HepG2 (cell line): Measurements from ENCODE around the gene KSR1. TPM values are rescaled to one million over a fixed set of nuclear protein-coding genes. Genes with fewer than 3 reads are reported as not detected.

ENCODE experiments used
- ARNT ChIP-seq: fragments of 450-650 bp; IDR thresholded peaks from 2 replicates; pipeline ENCODE4 v1.6.1; 2017
- EHMT2 ChIP-seq: fragments of 200-600 bp; sonication (generic); IDR thresholded peaks from 2 replicates; pipeline ENCODE4 v1.7.0; 2017; ENCODE audit warnings: antibody characterized with exemption, low read depth, low read length, borderline replicate concordance
- FOXJ3 ChIP-seq: sonication (generic); formaldehyde crosslinking; IDR thresholded peaks from 2 replicates; pipeline ENCODE4 v1.4.0; 2020; ENCODE audit warnings: missing genetic modification reagents, mild to moderate bottlenecking, borderline replicate concordance
- HES4 ChIP-seq: sonication (generic); formaldehyde crosslinking; IDR thresholded peaks from 2 replicates; pipeline ENCODE4 v1.9.0; 2021; ENCODE audit warnings: mild to moderate bottlenecking, missing genetic modification reagents, borderline replicate concordance
- HHEX ChIP-seq: IDR thresholded peaks from 2 replicates; pipeline ENCODE4 v1.6.1; 2016; ENCODE audit warnings: control low read depth
- HMG20A ChIP-seq: IDR thresholded peaks from 2 replicates; pipeline ENCODE4 v1.6.1; 2016; ENCODE audit warnings: borderline replicate concordance
- HOXD1 ChIP-seq: sonication (generic); formaldehyde crosslinking; IDR thresholded peaks from 2 replicates; pipeline ENCODE4 v1.5.0; 2020; ENCODE audit warnings: missing genetic modification reagents
- KAT8 ChIP-seq: IDR thresholded peaks from 2 replicates; pipeline ENCODE4 v1.6.1; 2016; ENCODE audit warnings: missing genetic modification reagents, missing compliant biosample characterization
- MEF2D ChIP-seq: sonication (generic); formaldehyde crosslinking; IDR thresholded peaks from 2 replicates; pipeline ENCODE4 v1.5.1; 2020; ENCODE audit warnings: mild to moderate bottlenecking, missing genetic modification reagents
- MIER3 ChIP-seq: IDR thresholded peaks from 2 replicates; pipeline ENCODE4 v1.6.1; 2016; ENCODE audit warnings: missing compliant biosample characterization, borderline replicate concordance
- NFIC ChIP-seq: IDR thresholded peaks from 2 replicates; pipeline ENCODE4 v1.6.1; 2012; ENCODE audit warnings: mild to moderate bottlenecking, low read length, inconsistent platforms
- NPAS2 ChIP-seq: sonication (generic); formaldehyde crosslinking; IDR thresholded peaks from 2 replicates; pipeline ENCODE4 v1.8.0; 2022; ENCODE audit warnings: mild to moderate bottlenecking, missing genetic modification reagents, borderline replicate concordance
- NR2F6 ChIP-seq, 2 experiments: IDR thresholded peaks; 2 replicates each; pipeline ENCODE4 v1.6.1; 2016; ENCODE audit warnings: antibody characterized with exemption in 1 of 2, mild to moderate bottlenecking in 1 of 2
- NRL ChIP-seq: sonication (generic); formaldehyde crosslinking; IDR thresholded peaks from 2 replicates; pipeline ENCODE4 v1.5.0; 2020; ENCODE audit warnings: missing genetic modification reagents, mild to moderate bottlenecking, moderate library complexity, borderline replicate concordance
- SETDB1 ChIP-seq: sonication (generic); formaldehyde crosslinking; IDR thresholded peaks from 2 replicates; pipeline ENCODE4 v1.5.1; 2020; ENCODE audit warnings: missing genetic modification reagents, mild to moderate bottlenecking, borderline replicate concordance
- SIX4 ChIP-seq: sonication (generic); formaldehyde crosslinking; IDR thresholded peaks from 2 replicates; pipeline ENCODE4 v1.4.0; 2020; ENCODE audit warnings: missing genetic modification reagents
- SP1 ChIP-seq, 2 experiments: fragments of 450-650 bp in 1 of 2; sonication (generic) in 1 of 2; formaldehyde crosslinking in 1 of 2; IDR thresholded peaks; 2 replicates each; pipeline versions ENCODE4 v1.4.0 to v1.6.1; 2016 to 2020; ENCODE audit warnings: missing genetic modification reagents in 1 of 2
- TAF1 ChIP-seq: sonication (generic); formaldehyde crosslinking; IDR thresholded peaks from 2 replicates; pipeline ENCODE4 v1.4.0; 2020; ENCODE audit warnings: missing genetic modification reagents
- TARDBP ChIP-seq: sonication (generic); formaldehyde crosslinking; IDR thresholded peaks from 2 replicates; pipeline ENCODE4 v1.8.0; 2022; ENCODE audit warnings: mild to moderate bottlenecking, missing genetic modification reagents
- ZBTB10 ChIP-seq: sonication (generic); formaldehyde crosslinking; IDR thresholded peaks from 2 replicates; pipeline ENCODE4 v1.4.0; 2020; ENCODE audit warnings: missing genetic modification reagents, borderline replicate concordance
- ZEB1 ChIP-seq: IDR thresholded peaks from 2 replicates; pipeline ENCODE4 v1.6.1; 2012; ENCODE audit warnings: mild to moderate bottlenecking, low read depth, inconsistent platforms; ENCODE audit not compliant: insufficient replicate concordance
- ZNF225 ChIP-seq: sonication (generic); formaldehyde crosslinking; IDR thresholded peaks from 2 replicates; pipeline ENCODE4 v1.4.0; 2020; ENCODE audit warnings: mild to moderate bottlenecking, missing genetic modification reagents
- ZNF354B ChIP-seq: sonication (generic); formaldehyde crosslinking; IDR thresholded peaks from 2 replicates; pipeline ENCODE4 v1.8.0; 2022; ENCODE audit warnings: mild to moderate bottlenecking, missing genetic modification reagents
- ZNF558 ChIP-seq: sonication (generic); formaldehyde crosslinking; IDR thresholded peaks from 2 replicates; pipeline ENCODE4 v1.9.0; 2022; ENCODE audit warnings: mild to moderate bottlenecking, missing genetic modification reagents, borderline replicate concordance
- ZNF747 ChIP-seq: sonication (generic); formaldehyde crosslinking; IDR thresholded peaks from 2 replicates; pipeline ENCODE4 v1.8.1; 2023; ENCODE audit warnings: missing genetic modification reagents, mild to moderate bottlenecking, borderline replicate concordance
- ZNF773 ChIP-seq: sonication (generic); formaldehyde crosslinking; IDR thresholded peaks from 2 replicates; pipeline ENCODE4 v1.4.0; 2020; ENCODE audit warnings: missing genetic modification reagents, borderline replicate concordance
- ZNF839 ChIP-seq: sonication (generic); formaldehyde crosslinking; IDR thresholded peaks from 2 replicates; pipeline ENCODE4 v1.4.0; 2020; ENCODE audit warnings: missing genetic modification reagents, mild to moderate bottlenecking, borderline replicate concordance
- ZSCAN9 ChIP-seq: IDR thresholded peaks from 2 replicates; pipeline ENCODE4 v1.6.1; 2016; ENCODE audit warnings: borderline replicate concordance
- polyA plus RNA-seq, 8 experiments: library from polyadenylated mRNA; depleted of rRNA in 3 of 8; stranded (reverse) in 7 of 8; unstranded in 1 of 8; fragments of >200 nt; fragmentation: Illumina TruSeq in 4 of 8; extraction: Trizol in 4 of 8; gene quantifications; 2 replicates each; pipeline versions ENCODE4 v1.2.1 to v1.2.3, GENCODE V29; 2011 to 2016; ENCODE audit warnings: low read depth in 4 of 8, missing spikeins in 1 of 8, mixed read lengths in 1 of 8; ENCODE audit not compliant: insufficient read depth in 1 of 8
- total RNA-seq, 5 experiments: library from RNA; depleted of rRNA; stranded (reverse); fragments of >200 nt; fragmentation: Illumina TruSeq; extraction: Trizol; gene quantifications; 2 replicates each; pipeline ENCODE4 v1.2.3, GENCODE V29; 2016; ENCODE audit warnings: low read depth in 1 of 5
- TF ChIP-seq, protein P1 (sequence below): sonication (generic); formaldehyde crosslinking; IDR thresholded peaks from 2 replicates; pipeline ENCODE4 v1.8.0; 2022; ENCODE audit warnings: mild to moderate bottlenecking, missing genetic modification reagents, moderate library complexity

The KSR1 gene
- total and polyA plus RNA-seq, 2 of the 13 experiments (the other 11 are each of a cell fraction or from before 2014, with no cell fraction given), result 10.1 to 16.6 TPM

GRCh38 chr17:27558842-27559505, 102.7 kb downstream of the KSR1 start (continued):
- TF ChIP-seq HOXD1 (CRISPR knock-in tag), result no peak
- no peak for TF ChIP-seq SETDB1 (CRISPR knock-in tag)
- TF ChIP-seq HHEX, result peak; percentile 1; the same call in 1 of the 2 replicates
- TF ChIP-seq ARNT, result no peak
- TF ChIP-seq ZNF839 (CRISPR knock-in tag), result no peak
- TF ChIP-seq NR2F6 (IDR thresholded peaks at IDR 0.05), result peak; percentile 63
- TF ChIP-seq NR2F6 (CRISPR knock-in tag; IDR thresholded peaks at IDR 0.05), result peak; percentile 68; the same call in 1 of the 2 replicates
- peak; percentile 10; the same call in 1 of the 2 replicates for TF ChIP-seq TARDBP
- no peak for TF ChIP-seq ZNF558 (CRISPR knock-in tag)
- TF ChIP-seq NPAS2 (CRISPR knock-in tag), result no peak
- TF ChIP-seq ZSCAN9 (CRISPR knock-in tag), result no peak
- peak; percentile 8; the same call in 1 of the 2 replicates for TF ChIP-seq FOXJ3 (CRISPR knock-in tag)
- no peak for TF ChIP-seq SP1 (IDR thresholded peaks at IDR 0.05)
- TF ChIP-seq SP1 (CRISPR knock-in tag; IDR thresholded peaks at IDR 0.05), result no peak
- TF ChIP-seq MIER3, result no peak
- no peak for TF ChIP-seq NRL (CRISPR knock-in tag)
- TF ChIP-seq TAF1 (CRISPR knock-in tag), result no peak
- TF ChIP-seq SIX4 (CRISPR knock-in tag), result no peak
- TF ChIP-seq EHMT2, result no peak
- TF ChIP-seq ZEB1, result peak; percentile 48
- TF ChIP-seq HES4 (CRISPR knock-in tag), result no peak
- TF ChIP-seq ZBTB10 (CRISPR knock-in tag), result no peak
- TF ChIP-seq ZNF354B (CRISPR knock-in tag), result no peak
- no peak for TF ChIP-seq ZNF225
- TF ChIP-seq ZNF747 (CRISPR knock-in tag), result no peak
- TF ChIP-seq NFIC, result 0 out of 2 replicates have a peak, but pooled peaks have one; percentile 39
- peak; percentile 51; the same call in 1 of the 2 replicates for TF ChIP-seq HMG20A (CRISPR knock-in tag)
- TF ChIP-seq, protein P1, sequence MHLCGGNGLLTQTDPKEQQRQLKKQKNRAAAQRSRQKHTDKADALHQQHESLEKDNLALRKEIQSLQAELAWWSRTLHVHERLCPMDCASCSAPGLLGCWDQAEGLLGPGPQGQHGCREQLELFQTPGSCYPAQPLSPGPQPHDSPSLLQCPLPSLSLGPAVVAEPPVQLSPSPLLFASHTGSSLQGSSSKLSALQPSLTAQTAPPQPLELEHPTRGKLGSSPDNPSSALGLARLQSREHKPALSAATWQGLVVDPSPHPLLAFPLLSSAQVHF (CRISPR knock-in tag), result no peak
- TF ChIP-seq KAT8 (CRISPR knock-in tag), result no peak
- TF ChIP-seq MEF2D (CRISPR knock-in tag), result no peak
- TF ChIP-seq ZNF773 (CRISPR knock-in tag), result no peak
